ENCODE data around the gene CNGA3. TPM values are rescaled to one million over a fixed set of nuclear protein-coding genes. Genes with fewer than 3 reads are reported as not detected.

The CNGA3 gene
- total and polyA plus RNA-seq, 10 of the 15 experiments (the other 5 are each of a cell fraction or from before 2014, with no cell fraction given), result not detected

DNA sequence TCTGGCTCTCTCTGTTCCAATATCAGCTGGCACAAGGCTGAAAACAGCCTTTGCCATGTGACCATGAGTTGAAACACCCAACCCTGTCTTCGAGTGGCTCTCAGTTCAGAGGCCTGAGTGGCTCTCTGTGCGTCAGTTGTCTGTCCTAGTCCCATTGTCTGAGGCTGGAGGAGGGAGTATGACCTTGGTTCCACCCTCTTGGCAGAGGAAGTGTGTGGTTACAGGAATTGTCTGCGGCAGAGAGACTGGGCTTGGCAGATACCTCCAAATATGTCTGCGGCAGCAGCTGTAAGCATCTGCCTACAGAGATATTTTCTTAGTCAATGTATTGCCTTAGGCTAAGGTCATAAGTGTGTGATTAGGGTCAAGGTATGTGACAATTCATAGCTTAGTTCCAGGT is 32.6 kb downstream of the CNGA3 start:
- H3K4me2 ChIP-seq (ENCODE audit: control insufficient read depth, insufficient read depth), result no peak overlapping the region
- no peak overlapping the region for H3K9ac ChIP-seq (ENCODE audit: control insufficient read depth, insufficient read depth, low read length)
- 41% methylated on average over 4 of the region's 4 CpGs for WGBS (ENCODE audit: insufficient coverage, insufficient replicate concordance, low lambda C conversion rate, missing lambda C conversion rate)
- H3K27ac ChIP-seq (ENCODE audit: control insufficient read depth, insufficient read depth), result no peak overlapping the region
- SMC1A ChIA-PET (ENCODE audit: uncharacterized antibody, unreplicated experiment), result interaction anchor here (0.8 to 1.5 kb wide), 3 partner anchors 15 to 669 kb away, joined by 3 to 4 read pairs (median 3); no protein-coding TSS in a partner anchor
- RAD21 ChIA-PET (ENCODE audit: unreplicated experiment), result no interaction called here
- no peak for DNase-seq (ENCODE audit: low read depth, low spot score)
- H3K9me3 ChIP-seq (replicated peaks; ENCODE audit: control insufficient read depth, insufficient read depth, low read length), result no peaks in the 10 kb centered on the region
- ATAC-seq, result no peak
- intact Hi-C loops (cut with micrococcal nuclease; ENCODE audit: unreplicated experiment), result no loop called here
- H3K36me3 ChIP-seq (ENCODE audit: control insufficient read depth in 2 of 2, insufficient read depth in 2 of 2, low read length in 1 of 2), result no peaks in the 10 kb centered on the region
- POLR2A ChIA-PET, result no interaction called here
- no TSS peak for BruUV-seq (replicated peaks)
- no peak overlapping the region for H2AFZ ChIP-seq (ENCODE audit: control insufficient read depth, low read depth, low read length)
- CTCF ChIA-PET, result interaction anchor here (1.2 kb wide), 1 partner anchor 572 kb away, joined by 4 read pairs; no protein-coding TSS in a partner anchor
- no peak for FAIRE-seq
- no peaks in the 10 kb centered on the region for H4K20me1 ChIP-seq (ENCODE audit: control insufficient read depth, insufficient read depth)
- H3K27me3 ChIP-seq (replicated peaks in 1 of 2; ENCODE audit: control insufficient read depth in 2 of 2, insufficient read depth in 2 of 2, low read length in 1 of 2), result peaks cover 0 to 7% of the 10 kb centered on the region in 2 experiments; a peak in 3 of 4 replicates
- no peaks in the 10 kb centered on the region for H3K79me2 ChIP-seq (ENCODE audit: control insufficient read depth, insufficient read depth, low read length)
- no peak for TF ChIP-seq SPI1 (IDR thresholded peaks at IDR 0.05; ENCODE audit: borderline replicate concordance, insufficient read depth, low read depth, low read length)
- TF ChIP-seq ATF2 (IDR thresholded peaks at IDR 0.05; ENCODE audit: low read length), result no peak
- TF ChIP-seq IKZF1 (conservative IDR thresholded peaks at IDR 0.05), result no peak
- TF ChIP-seq, protein P1, sequence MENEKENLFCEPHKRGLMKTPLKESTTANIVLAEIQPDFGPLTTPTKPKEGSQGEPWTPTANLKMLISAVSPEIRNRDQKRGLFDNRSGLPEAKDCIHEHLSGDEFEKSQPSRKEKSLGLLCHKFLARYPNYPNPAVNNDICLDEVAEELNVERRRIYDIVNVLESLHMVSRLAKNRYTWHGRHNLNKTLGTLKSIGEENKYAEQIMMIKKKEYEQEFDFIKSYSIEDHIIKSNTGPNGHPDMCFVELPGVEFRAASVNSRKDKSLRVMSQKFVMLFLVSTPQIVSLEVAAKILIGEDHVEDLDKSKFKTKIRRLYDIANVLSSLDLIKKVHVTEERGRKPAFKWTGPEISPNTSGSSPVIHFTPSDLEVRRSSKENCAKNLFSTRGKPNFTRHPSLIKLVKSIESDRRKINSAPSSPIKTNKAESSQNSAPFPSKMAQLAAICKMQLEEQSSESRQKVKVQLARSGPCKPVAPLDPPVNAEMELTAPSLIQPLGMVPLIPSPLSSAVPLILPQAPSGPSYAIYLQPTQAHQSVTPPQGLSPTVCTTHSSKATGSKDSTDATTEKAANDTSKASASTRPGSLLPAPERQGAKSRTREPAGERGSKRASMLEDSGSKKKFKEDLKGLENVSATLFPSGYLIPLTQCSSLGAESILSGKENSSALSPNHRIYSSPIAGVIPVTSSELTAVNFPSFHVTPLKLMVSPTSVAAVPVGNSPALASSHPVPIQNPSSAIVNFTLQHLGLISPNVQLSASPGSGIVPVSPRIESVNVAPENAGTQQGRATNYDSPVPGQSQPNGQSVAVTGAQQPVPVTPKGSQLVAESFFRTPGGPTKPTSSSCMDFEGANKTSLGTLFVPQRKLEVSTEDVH (IDR thresholded peaks at IDR 0.05; ENCODE audit: low read depth, partially characterized antibody), result no peak
- no peak overlapping the region for H3K4me3 ChIP-seq
- in situ Hi-C loops (cut with MboI), result no loop called here
- no peaks in the 10 kb centered on the region for H3K4me1 ChIP-seq (ENCODE audit: control insufficient read depth, insufficient read depth, low read length)
